T-cell (primary cell): ENCODE results near the gene ZNF688. TPM values are rescaled to one million over a fixed set of nuclear protein-coding genes. Genes with fewer than 3 reads are reported as not detected.

Source experiments
- ATAC-seq, 4 experiments: fragments of 200-7000 bp in 3 of 4; fragments of 150-1000 bp in 1 of 4; cut with Tn5 transposase; replicated peaks in 1 of 4; 1 replicate in 3 of 4; 2 replicates in 1 of 4; pipeline ENCODE4 v1.10.0; 2021; ENCODE audit warnings: moderate library complexity in 3 of 4, mild to moderate bottlenecking in 2 of 4, moderate number of reproducible peaks in 1 of 4
- CTCF ChIA-PET, 2 donors: fragments of 300-600 bp; sonication (Branson Sonifier 250); formaldehyde crosslinking; loops; one replicate each; lab custom pipeline; 2022; ENCODE audit warnings: antibody characterized with exemption in 2 of 2; lab: Charles Lee
- POLR2A ChIA-PET, 2 donors: fragments of 300-600 bp; sonication (Branson Sonifier 250); formaldehyde crosslinking; loops; one replicate each; lab custom pipeline; 2022; ENCODE audit warnings: antibody characterized with exemption in 2 of 2; lab: Charles Lee
- DNase-seq, 35 experiments: peaks; one replicate each; pipeline versions ENCODE4 v3.0.0 to v3.0.0-alpha.2; 2013 to 2023
- H3K27ac ChIP-seq: one replicate; pipeline ENCODE4 v1.5.1; 2013; ENCODE audit warnings: low read length
- H3K27me3 ChIP-seq, 2 experiments: replicated peaks in 1 of 2; 1 replicate in 1 of 2; 2 replicates in 1 of 2; pipeline versions ENCODE4 v1.6.1 to v1.7.0; 2013; ENCODE audit warnings: low read length in 1 of 2, mixed read lengths in 1 of 2; ENCODE audit not compliant: control insufficient read depth in 2 of 2, insufficient read depth in 2 of 2; ENCODE audit errors: extremely low read depth in 1 of 2
- H3K36me3 ChIP-seq, 2 donors: 1 replicate in 1 of 2; 2 replicates in 1 of 2; pipeline versions ENCODE4 v1.6.1 to v1.7.0; 2013; ENCODE audit warnings: low read length in 1 of 2; ENCODE audit not compliant: control insufficient read depth in 2 of 2, insufficient read depth in 1 of 2; ENCODE audit errors: extremely low read depth in 1 of 2
- H3K4me1 ChIP-seq, 2 experiments: 1 replicate in 1 of 2; 2 replicates in 1 of 2; pipeline versions ENCODE4 v1.6.1 to v1.7.0; 2013; ENCODE audit warnings: low read length in 2 of 2, mixed read lengths in 1 of 2; ENCODE audit not compliant: insufficient read depth in 2 of 2, control insufficient read depth in 1 of 2; ENCODE audit errors: extremely low read depth in 1 of 2
- H3K4me3 ChIP-seq, 2 donors: 1 replicate in 1 of 2; 2 replicates in 1 of 2; pipeline versions ENCODE4 v1.5.1 to v1.7.0; 2013; ENCODE audit warnings: mild to moderate bottlenecking in 2 of 2, low read length in 1 of 2, moderate library complexity in 1 of 2; ENCODE audit not compliant: control insufficient read depth in 1 of 2; ENCODE audit errors: extremely low read depth in 1 of 2
- H3K9me3 ChIP-seq: 2 replicates; pipeline ENCODE4 v1.7.0; 2013
- H3K27ac Mint-ChIP-seq, 2 donors: one replicate each; pipeline ENCODE4 v1.8.0; 2020 to 2021; ENCODE audit warnings: mild to moderate bottlenecking in 2 of 2, mixed read lengths in 2 of 2
- H3K27me3 Mint-ChIP-seq, 2 donors: one replicate each; pipeline ENCODE4 v1.8.0; 2021 to 2022; ENCODE audit warnings: mixed read lengths in 2 of 2
- H3K36me3 Mint-ChIP-seq: one replicate; pipeline ENCODE4 v1.8.0; 2021; ENCODE audit warnings: mixed read lengths
- H3K4me1 Mint-ChIP-seq, 3 donors: one replicate each; pipeline ENCODE4 v1.8.0; 2020 to 2022; ENCODE audit warnings: mixed read lengths in 3 of 3, mild to moderate bottlenecking in 1 of 3
- H3K4me3 Mint-ChIP-seq, 3 donors: one replicate each; pipeline ENCODE4 v1.8.0; 2020 to 2022; ENCODE audit warnings: mild to moderate bottlenecking in 3 of 3, mixed read lengths in 3 of 3, moderate library complexity in 3 of 3
- H3K9me3 Mint-ChIP-seq, 3 donors: one replicate each; pipeline ENCODE4 v1.8.0; 2020 to 2022; ENCODE audit warnings: mixed read lengths in 3 of 3
- WGBS: methylation state at CpG from one replicate; pipeline ENCODE4 v1.1.5; 2013; ENCODE audit warnings: missing lambda C conversion rate; ENCODE audit not compliant: insufficient coverage; 5-methylcytosine and 5-hydroxymethylcytosine counted together
- total RNA-seq, 35 experiments: library from RNA in 6 of 35; stranded (reverse) in 6 of 35; fragments of 120-200 nt in 1 of 35; gene quantifications; one replicate each; pipeline versions ENCODE4 v1.2.1 to v1.2.4 and lab custom pipeline; 2013 to 2026

The ZNF688 gene
- total RNA-seq, 5 donors from 2014 or later (not counting 1 experiment from before 2014, with no cell fraction given), result 11.9 to 25.9 (median 20.7) TPM

DNA sequence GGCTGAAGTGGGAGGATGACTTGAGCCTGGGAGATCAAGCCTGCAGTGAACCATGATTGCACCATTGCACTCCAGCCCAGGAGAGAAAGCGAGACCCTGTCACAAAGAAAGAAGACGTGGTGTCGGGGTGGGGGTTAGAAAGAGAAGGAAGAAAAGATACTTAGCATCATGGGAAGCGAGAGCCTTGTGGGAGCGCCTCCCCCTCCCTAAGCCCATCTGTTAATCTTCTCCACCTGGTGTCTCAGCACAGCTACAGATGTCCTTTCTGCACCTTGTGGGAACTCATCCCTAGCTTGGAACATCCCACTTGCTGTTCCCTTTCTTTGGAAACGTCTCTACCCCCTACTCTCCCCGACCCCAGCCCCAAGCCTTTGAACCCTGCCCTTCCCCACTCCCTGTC lies 6.0 kb downstream of the ZNF688 start:
- Mint-ChIP-seq H3K27me3 (no peaks in the 10 kb centered on the region), H3K4me1 (peaks cover 42 to 45% (median 44%) of the 10 kb centered on the region in 3 donors), H3K36me3 (no peaks in the 10 kb centered on the region), H3K9me3 (no peaks in the 10 kb centered on the region), H3K27ac (peak overlapping the region in 1 of 2 donors; percentile 52), H3K4me3 (no peak overlapping the region)
- Histone ChIP-seq H3K27ac (no peak overlapping the region), H3K4me3 (no peak overlapping the region), H3K9me3 (no peaks in the 10 kb centered on the region), H3K36me3 (no peaks in the 10 kb centered on the region), H3K27me3 (peaks cover 0 to 6% of the 10 kb centered on the region in 2 experiments), H3K4me1 (peaks cover 16 to 47% of the 10 kb centered on the region in 2 experiments)
- ChIA-PET POLR2A (no interaction called here), CTCF (no interaction called here)
- WGBS, result 44% methylated on average over 2 of the region's 7 CpGs
- DNase-seq (no peak), ATAC-seq (no peak)

- H3K9me3 ChIP-seq, result no peaks in the 10 kb centered on the region
- ChIA-PET POLR2A (interaction anchor here (0.6 to 1.0 kb wide), 3 partner anchors 27 to 779 kb away, joined by 3 read pairs; no protein-coding TSS in a partner anchor), CTCF (interaction anchor here in 1 of 2 donors (0.6 to 0.8 kb wide), 2 partner anchors 27 to 152 kb away, joined by 3 to 6 read pairs; no protein-coding TSS in a partner anchor)
- no peaks in the 10 kb centered on the region for H3K36me3 ChIP-seq
- Mint-ChIP-seq H3K27me3 (no peaks in the 10 kb centered on the region), H3K27ac (peak overlapping the region; percentile 89 to 94), H3K4me3 (peak overlapping the region; percentile 76 to 82 (median 78)), H3K4me1 (peaks cover 26 to 33% (median 29%) of the 10 kb centered on the region in 3 donors), H3K9me3 (no peaks in the 10 kb centered on the region), H3K36me3 (no peaks in the 10 kb centered on the region)
- ATAC-seq (no peak), DNase-seq (no peak)
- peak overlapping the region; percentile 45 for H3K27ac ChIP-seq
- peaks cover 0 to 33% of the 10 kb centered on the region in 2 experiments for H3K4me1 ChIP-seq
- WGBS, result 97% methylated on average over 12 of the region's 14 CpGs
- peaks cover 0 to 6% of the 10 kb centered on the region in 2 experiments for H3K27me3 ChIP-seq
- peak overlapping the region in 1 of 2 donors; percentile 53 for H3K4me3 ChIP-seq
Measured at GRCh38 chr16:30562021-30562420, 9.5 kb downstream of the ZNF688 start.

GRCh38 chr16:30561089-30561816 lies 10.3 kb downstream of the ZNF688 start:
- H3K27ac ChIP-seq, result peak overlapping the region; percentile 45
- peaks cover 0 to 6% of the 10 kb centered on the region in 2 experiments for H3K27me3 ChIP-seq
- peak in 3 of 35 experiments; percentile 21 to 33 (median 25) for DNase-seq
- H3K4me3 Mint-ChIP-seq, result peak overlapping the region; percentile 76 to 82 (median 78)
- H3K36me3 Mint-ChIP-seq, result peaks cover under 1% of the 10 kb centered on the region
- no peaks in the 10 kb centered on the region for H3K9me3 ChIP-seq
- H3K36me3 ChIP-seq, result peaks cover under 1 to 2% of the 10 kb centered on the region in 2 donors
- CTCF ChIA-PET, result interaction anchor here in 1 of 2 donors (0.6 to 0.8 kb wide), 2 partner anchors 26 to 152 kb away, joined by 3 to 6 read pairs; no protein-coding TSS in a partner anchor
- ATAC-seq, result no peak
- peak overlapping the region; percentile 53 to 56 for H3K4me3 ChIP-seq
- H3K4me1 Mint-ChIP-seq, result peaks cover 21 to 31% (median 29%) of the 10 kb centered on the region in 3 donors
- peaks cover 0 to 39% of the 10 kb centered on the region in 2 experiments for H3K4me1 ChIP-seq
- H3K27me3 Mint-ChIP-seq, result no peaks in the 10 kb centered on the region
- H3K27ac Mint-ChIP-seq, result peak overlapping the region; percentile 89 to 94
- WGBS, result 37% methylated on average over 37 of the region's 46 CpGs
- no peaks in the 10 kb centered on the region for H3K9me3 Mint-ChIP-seq
- POLR2A ChIA-PET, result interaction anchor here (0.6 to 1.0 kb wide), 4 partner anchors 26 to 778 kb away, joined by 3 to 8 read pairs (median 3); no protein-coding TSS in a partner anchor

DNA sequence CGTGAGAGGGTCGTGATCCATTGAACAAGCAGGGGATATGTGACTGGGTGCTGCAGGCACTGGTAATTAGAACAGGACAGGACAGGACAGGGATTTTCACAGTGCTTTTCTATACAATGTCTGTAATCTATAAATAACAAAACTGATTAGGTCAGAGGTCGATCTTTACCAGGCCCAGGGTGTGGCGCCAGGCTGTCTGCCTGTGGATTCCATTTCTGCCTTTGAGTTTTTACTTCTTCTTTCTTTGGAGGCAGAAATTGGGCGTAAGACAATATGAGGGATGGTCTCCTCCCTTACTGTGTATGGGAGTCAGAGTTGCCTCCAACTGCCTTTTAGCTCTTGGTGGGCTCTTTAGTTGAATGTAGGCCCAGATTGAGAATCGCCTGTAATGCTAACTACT lies 11.8 kb downstream of the ZNF688 start:
- ChIA-PET CTCF (no interaction called here), POLR2A (interaction anchor here in 1 of 2 donors (0.6 kb wide), 1 partner anchor 185 kb away, joined by 3 read pairs; no protein-coding TSS in a partner anchor)
- Mint-ChIP-seq H3K9me3 (no peaks in the 10 kb centered on the region), H3K36me3 (peaks cover 5% of the 10 kb centered on the region), H3K27me3 (no peaks in the 10 kb centered on the region), H3K4me1 (peaks cover 24 to 37% (median 33%) of the 10 kb centered on the region in 3 donors), H3K27ac (peak overlapping the region; percentile 77 to 93), H3K4me3 (peak overlapping the region in 2 of 3 donors; percentile 58 to 88)
- Histone ChIP-seq H3K9me3 (no peaks in the 10 kb centered on the region), H3K27me3 (peaks cover 0 to 6% of the 10 kb centered on the region in 2 experiments), H3K27ac (no peak overlapping the region), H3K4me1 (peaks cover 2 to 53% of the 10 kb centered on the region in 2 experiments), H3K4me3 (no peak overlapping the region), H3K36me3 (peaks cover 3 to 15% of the 10 kb centered on the region in 2 donors)
- ATAC-seq, result no peak
- 100% methylated on average over 2 of the region's 6 CpGs for WGBS
- no peak for DNase-seq

DNA sequence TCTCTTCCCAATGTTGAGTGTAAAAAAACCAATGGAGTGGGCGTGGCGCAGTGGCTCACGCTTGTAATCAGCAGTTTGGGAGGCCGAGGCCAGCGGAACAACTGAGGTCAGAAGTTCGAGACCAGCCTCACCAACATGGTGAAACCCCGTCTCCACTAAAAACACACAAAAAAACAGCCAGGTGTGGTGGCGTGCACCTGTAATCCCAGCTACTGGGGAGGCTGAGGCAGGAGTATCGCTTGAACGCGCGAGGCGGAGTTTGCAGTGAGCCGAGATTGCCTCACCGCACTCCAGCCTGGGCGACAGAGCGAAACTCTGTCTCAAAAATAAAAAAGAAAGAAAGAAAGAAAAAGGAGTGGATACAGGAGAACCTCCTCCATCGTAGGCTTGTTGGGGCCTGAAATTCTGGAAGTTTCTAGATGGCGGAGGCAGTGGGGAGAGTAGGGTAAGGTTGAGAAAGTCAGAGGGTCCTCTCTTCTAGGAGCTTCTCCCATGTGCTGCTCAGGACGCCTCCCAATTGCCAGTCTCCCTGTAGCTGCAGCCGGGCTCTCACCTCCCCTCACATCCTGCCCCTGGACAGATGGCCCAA lies 12.6 kb downstream of the ZNF688 start:
- CTCF ChIA-PET, result interaction anchor here in 1 of 2 donors (0.9 to 2.9 kb wide), 5 partner anchors 13 to 129 kb away, joined by 3 to 46 read pairs (median 6); partner anchors contain the start of genes DCTPP1, ZNF688 and ZNF747
- 95% methylated on average over 11 of the region's 21 CpGs for WGBS
- peak overlapping the region; percentile 21 to 73 for H3K4me3 ChIP-seq
- H3K27me3 ChIP-seq, result peaks cover 0 to 6% of the 10 kb centered on the region in 2 experiments
- Mint-ChIP-seq H3K27me3 (no peaks in the 10 kb centered on the region), H3K27ac (peak overlapping the region; percentile 88 to 93), H3K4me1 (peaks cover 30 to 44% (median 41%) of the 10 kb centered on the region in 3 donors), H3K9me3 (no peaks in the 10 kb centered on the region), H3K36me3 (peaks cover 11% of the 10 kb centered on the region), H3K4me3 (peak overlapping the region; percentile 84 to 89 (median 88))
- peak overlapping the region; percentile 87 for H3K27ac ChIP-seq
- peaks cover 3 to 24% of the 10 kb centered on the region in 2 donors for H3K36me3 ChIP-seq
- no peaks in the 10 kb centered on the region for H3K9me3 ChIP-seq
- no peak for DNase-seq
- ATAC-seq, result no peak
- peaks cover 2 to 60% of the 10 kb centered on the region in 2 experiments for H3K4me1 ChIP-seq
- POLR2A ChIA-PET, result interaction anchor here (0.6 to 1.1 kb wide), 7 partner anchors 8 to 141 kb away, joined by 3 to 5 read pairs (median 4); partner anchors contain the start of genes ZNF688 (in 1 of the 2) and ZNF747 (in 1 of the 2)
